Measurements from ENCODE around the gene DCAKD. TPM values are rescaled to one million over a fixed set of nuclear protein-coding genes. Genes with fewer than 3 reads are reported as not detected.

Gene DCAKD
- polyA plus RNA-seq, 1 experiment: 44.2 TPM

GRCh38 chr17:45013021-45013997 lies 38.1 kb downstream of the DCAKD start:
- TF ChIP-seq CTCF (IDR thresholded peaks at IDR 0.05; ENCODE audit: insufficient read depth, low read depth, low read length): no peak
- CTCF ChIA-PET: interaction anchor here (1.1 to 1.5 kb wide), 3 partner anchors 9 to 106 kb away, joined by 3 to 11 read pairs (median 4); no protein-coding TSS in a partner anchor
- H3K27me3 ChIP-seq (ENCODE audit: control insufficient read depth, insufficient read depth, low read length): 0 out of 2 replicates have a peak, but pooled peaks cover 2% of the 10 kb centered on the region
- POLR2A ChIA-PET: no interaction called here
- H3K36me3 ChIP-seq (ENCODE audit: control insufficient read depth, insufficient read depth, low read length): no peaks in the 10 kb centered on the region
- DNase-seq (ENCODE audit: low read depth): no peak
- no peak overlapping the region for H3K4me3 ChIP-seq (ENCODE audit: low read depth, low read length)

- ChIA-PET CTCF (interaction anchor here (0.7 kb wide), 1 partner anchor 11 kb away, joined by 4 read pairs; no protein-coding TSS in a partner anchor), POLR2A (no interaction called here)
- H3K36me3 ChIP-seq (ENCODE audit: control insufficient read depth, insufficient read depth, low read length): no peaks in the 10 kb centered on the region
- H3K27me3 ChIP-seq (ENCODE audit: control insufficient read depth, insufficient read depth, low read length): peaks cover 3% of the 10 kb centered on the region; the same call in 1 of the 2 replicates
- no peak overlapping the region for H3K4me3 ChIP-seq (ENCODE audit: low read depth, low read length)
- DNase-seq (ENCODE audit: low read depth): no peak
- no peak for TF ChIP-seq CTCF (IDR thresholded peaks at IDR 0.05; ENCODE audit: insufficient read depth, low read depth, low read length)
These were observed 39.7 kb downstream of the DCAKD start for GRCh38 chr17:45011767-45012166.

- TF ChIP-seq CTCF (IDR thresholded peaks at IDR 0.05; ENCODE audit: insufficient read depth, low read depth, low read length): no peak
- DNase-seq (ENCODE audit: low read depth): no peak
- CTCF ChIA-PET: interaction anchor here (0.8 to 2.0 kb wide), 3 partner anchors 9 to 90 kb away, joined by 3 to 8 read pairs (median 3); no protein-coding TSS in a partner anchor
- Histone ChIP-seq H3K27me3 (ENCODE audit: control insufficient read depth, insufficient read depth, low read length) (peaks cover 8% of the 10 kb centered on the region), H3K4me3 (ENCODE audit: low read depth, low read length) (no peak overlapping the region), H3K36me3 (ENCODE audit: control insufficient read depth, insufficient read depth, low read length) (no peaks in the 10 kb centered on the region)
- POLR2A ChIA-PET: no interaction called here
These were observed 41.6 kb downstream of the DCAKD start for GRCh38 chr17:45009676-45010467.

DNA sequence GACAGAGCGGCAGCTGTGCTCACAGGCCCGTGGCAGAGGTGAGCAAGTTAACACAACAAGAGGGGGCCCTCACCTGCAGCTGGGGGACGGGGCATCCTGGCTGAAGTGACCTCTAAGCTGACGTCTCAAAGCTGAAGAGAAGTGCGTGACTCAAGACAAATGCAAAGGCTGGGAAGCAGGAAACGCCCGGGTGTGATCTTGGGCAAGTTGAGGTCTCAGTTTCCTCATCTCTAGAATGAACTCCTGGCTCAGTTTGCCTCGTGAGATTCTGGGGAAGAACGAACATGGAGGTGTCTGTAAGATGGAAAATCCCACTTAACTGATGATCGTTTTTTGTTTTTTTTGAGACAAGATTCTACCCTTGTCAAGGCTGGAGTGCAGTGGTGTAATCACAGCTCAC lies 43.2 kb downstream of the DCAKD start:
- H3K27me3 ChIP-seq (ENCODE audit: control insufficient read depth, insufficient read depth, low read length): peaks cover 8% of the 10 kb centered on the region
- ChIA-PET POLR2A (no interaction called here), CTCF (interaction anchor here (1.4 kb wide), 1 partner anchor 91 kb away, joined by 3 read pairs; no protein-coding TSS in a partner anchor)
- TF ChIP-seq CTCF (IDR thresholded peaks at IDR 0.05; ENCODE audit: insufficient read depth, low read depth, low read length): no peak
- H3K36me3 ChIP-seq (ENCODE audit: control insufficient read depth, insufficient read depth, low read length): no peaks in the 10 kb centered on the region
- no peak overlapping the region for H3K4me3 ChIP-seq (ENCODE audit: low read depth, low read length)
- DNase-seq (ENCODE audit: low read depth): no peak
